HL-60 (cell line): Measurements from ENCODE around the gene SLC25A1.
A peak's percentile ranks its signal among the peaks of the same experiment; 100 is the strongest.

Experiments used
- DNase-seq, 2 experiments: peaks; one replicate each; pipeline ENCODE4 v3.0.0-alpha.2; 2010 to 2020; ENCODE audit warnings: low read depth in 1 of 2, low spot score in 1 of 2
- H3K27ac ChIP-seq: fragments of 250-450 bp; sonication (Bioruptor Pico); replicated peaks from 2 replicates; pipeline ENCODE4 v1.5.1; 2020; ENCODE audit warnings: mild to moderate bottlenecking, moderate library complexity
- H3K27me3 ChIP-seq: fragments of 250-450 bp; sonication (Bioruptor Pico); 2 replicates; pipeline ENCODE4 v1.5.1; 2021; ENCODE audit warnings: mild to moderate bottlenecking, moderate library complexity; ENCODE audit not compliant: insufficient read depth, poor library complexity, severe bottlenecking
- H3K4me3 ChIP-seq: replicated peaks from 2 replicates; pipeline ENCODE4 v1.5.1; 2011; ENCODE audit warnings: mild to moderate bottlenecking, control low read depth, low read length; ENCODE audit not compliant: insufficient read depth
- CTCF ChIP-seq: IDR thresholded peaks from one replicate; pipeline ENCODE4 v1.5.1; 2011; ENCODE audit warnings: low read length, control low read depth, inconsistent platforms; ENCODE audit not compliant: insufficient read depth
- GABPA ChIP-seq: IDR thresholded peaks from 2 replicates; pipeline ENCODE4 v1.6.1; 2012; ENCODE audit warnings: low read depth
- POLR2AphosphoS5 ChIP-seq: IDR thresholded peaks from 2 replicates; pipeline ENCODE4 v1.6.1; 2012; ENCODE audit warnings: low read depth
- SPI1 ChIP-seq: IDR thresholded peaks from 2 replicates; pipeline ENCODE4 v1.6.1; 2012; ENCODE audit warnings: low read depth, mild to moderate bottlenecking, borderline replicate concordance
- TF ChIP-seq, protein P1 (sequence below): IDR thresholded peaks from 2 replicates; pipeline ENCODE4 v1.6.1; 2012; ENCODE audit warnings: low read depth; ENCODE audit not compliant: insufficient replicate concordance

SLC25A1 gene

DNA sequence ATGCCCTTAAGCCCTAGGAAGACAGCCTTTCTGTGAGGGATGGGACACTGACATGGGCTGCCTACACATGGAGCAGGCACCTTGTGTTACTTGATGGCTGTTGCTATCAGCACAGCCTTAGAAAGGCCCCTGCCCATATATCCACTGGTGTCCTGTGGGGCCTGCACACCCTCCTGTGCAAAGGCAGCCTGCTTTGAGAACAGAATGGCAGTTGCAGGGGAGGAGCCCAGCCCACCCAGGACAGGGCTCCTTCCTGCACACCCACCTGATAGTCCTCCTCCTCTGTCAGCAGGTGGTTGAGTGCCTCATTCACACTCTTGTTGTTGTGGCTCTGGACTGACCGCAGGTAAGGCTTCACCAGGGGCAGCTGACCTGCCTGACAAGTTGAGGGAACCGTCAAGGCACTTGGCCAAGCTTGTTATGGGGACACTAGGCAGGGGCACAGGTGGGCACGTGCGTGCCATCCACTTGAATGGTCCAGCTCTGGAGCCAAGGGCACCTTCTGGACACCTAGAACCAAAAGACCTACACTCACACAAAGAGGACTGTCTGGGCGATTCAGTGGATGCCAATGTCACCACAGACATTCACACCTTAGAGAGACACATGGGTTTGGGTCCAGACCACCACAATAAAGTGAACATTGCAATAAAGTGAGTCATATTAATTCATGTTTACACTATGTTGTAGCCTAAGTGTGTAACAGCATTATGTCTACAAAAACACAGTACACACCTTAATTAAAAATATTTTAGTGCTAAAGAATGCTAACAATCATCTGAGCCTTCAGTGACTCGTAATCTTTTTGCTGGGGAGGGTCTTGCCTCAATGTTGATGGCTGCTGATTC, 9.4 kb upstream of the SLC25A1 start:
- H3K27me3 ChIP-seq, result no peaks in the 10 kb centered on the region
- H3K27ac ChIP-seq, result no peak overlapping the region
- TF ChIP-seq POLR2AphosphoS5 (no peak), CTCF (no peak), GABPA (no peak), SPI1 (no peak)
- TF ChIP-seq, protein P1, sequence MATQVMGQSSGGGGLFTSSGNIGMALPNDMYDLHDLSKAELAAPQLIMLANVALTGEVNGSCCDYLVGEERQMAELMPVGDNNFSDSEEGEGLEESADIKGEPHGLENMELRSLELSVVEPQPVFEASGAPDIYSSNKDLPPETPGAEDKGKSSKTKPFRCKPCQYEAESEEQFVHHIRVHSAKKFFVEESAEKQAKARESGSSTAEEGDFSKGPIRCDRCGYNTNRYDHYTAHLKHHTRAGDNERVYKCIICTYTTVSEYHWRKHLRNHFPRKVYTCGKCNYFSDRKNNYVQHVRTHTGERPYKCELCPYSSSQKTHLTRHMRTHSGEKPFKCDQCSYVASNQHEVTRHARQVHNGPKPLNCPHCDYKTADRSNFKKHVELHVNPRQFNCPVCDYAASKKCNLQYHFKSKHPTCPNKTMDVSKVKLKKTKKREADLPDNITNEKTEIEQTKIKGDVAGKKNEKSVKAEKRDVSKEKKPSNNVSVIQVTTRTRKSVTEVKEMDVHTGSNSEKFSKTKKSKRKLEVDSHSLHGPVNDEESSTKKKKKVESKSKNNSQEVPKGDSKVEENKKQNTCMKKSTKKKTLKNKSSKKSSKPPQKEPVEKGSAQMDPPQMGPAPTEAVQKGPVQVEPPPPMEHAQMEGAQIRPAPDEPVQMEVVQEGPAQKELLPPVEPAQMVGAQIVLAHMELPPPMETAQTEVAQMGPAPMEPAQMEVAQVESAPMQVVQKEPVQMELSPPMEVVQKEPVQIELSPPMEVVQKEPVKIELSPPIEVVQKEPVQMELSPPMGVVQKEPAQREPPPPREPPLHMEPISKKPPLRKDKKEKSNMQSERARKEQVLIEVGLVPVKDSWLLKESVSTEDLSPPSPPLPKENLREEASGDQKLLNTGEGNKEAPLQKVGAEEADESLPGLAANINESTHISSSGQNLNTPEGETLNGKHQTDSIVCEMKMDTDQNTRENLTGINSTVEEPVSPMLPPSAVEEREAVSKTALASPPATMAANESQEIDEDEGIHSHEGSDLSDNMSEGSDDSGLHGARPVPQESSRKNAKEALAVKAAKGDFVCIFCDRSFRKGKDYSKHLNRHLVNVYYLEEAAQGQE, result no peak
- no peak for DNase-seq
- no peak overlapping the region for H3K4me3 ChIP-seq

DNA sequence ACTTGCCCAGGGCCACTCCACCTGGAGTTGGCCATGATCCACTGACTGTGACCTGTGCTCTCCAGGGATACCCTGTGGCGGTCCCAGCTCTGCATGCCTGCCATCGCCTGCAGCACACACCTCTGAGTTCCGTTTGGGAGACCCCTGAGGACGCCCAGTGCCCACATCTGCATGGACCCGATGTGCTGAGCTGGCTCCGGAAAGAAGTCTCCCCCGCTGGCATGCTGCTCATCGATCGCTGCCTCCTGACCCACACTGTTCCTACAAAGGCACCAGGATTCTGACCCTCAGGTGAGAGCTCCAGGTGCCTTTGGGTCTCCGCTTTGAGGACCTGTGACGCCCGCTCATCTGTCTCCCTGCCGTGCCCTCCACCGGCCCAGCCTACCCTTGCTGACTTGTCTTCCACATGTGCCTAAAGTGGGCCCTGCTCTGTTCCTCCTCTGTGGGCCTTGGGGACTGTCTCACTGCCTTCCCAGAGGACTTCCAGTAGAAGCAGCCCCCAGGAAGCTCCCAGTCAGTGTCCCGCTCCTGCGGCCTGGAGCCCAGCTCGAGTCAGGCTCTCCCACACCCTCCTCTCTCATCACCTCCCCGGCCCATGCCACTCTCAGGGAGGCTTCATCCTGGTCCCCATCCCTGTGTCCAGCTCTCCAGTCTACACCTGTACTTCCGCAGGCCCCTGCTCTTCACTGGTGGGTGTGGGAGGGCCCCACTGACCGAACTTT, 5.9 kb upstream of the SLC25A1 start:
- Histone ChIP-seq H3K27me3 (no peaks in the 10 kb centered on the region), H3K27ac (no peak overlapping the region), H3K4me3 (no peak overlapping the region)
- DNase-seq, result no peak
- TF ChIP-seq POLR2AphosphoS5, result peak; percentile 17; the same call in 1 of the 2 replicates
- TF ChIP-seq GABPA, result no peak
- TF ChIP-seq CTCF, result no peak
- TF ChIP-seq SPI1, result no peak
- TF ChIP-seq, protein P1, result no peak

- no peak for DNase-seq
- H3K27me3 ChIP-seq, result no peaks in the 10 kb centered on the region
- H3K27ac ChIP-seq, result no peak overlapping the region
- no peak overlapping the region for H3K4me3 ChIP-seq
- TF ChIP-seq POLR2AphosphoS5 (no peak), GABPA (no peak)
- TF ChIP-seq, protein P1, result no peak
Measured at GRCh38 chr22:19183216-19183615, 4.7 kb upstream of the SLC25A1 start.
